HCT116 (cell line): ENCODE results near the gene ACBD4. TPM values are rescaled to one million over a fixed set of nuclear protein-coding genes. Genes with fewer than 3 reads are reported as not detected.

Source experiments
- ATAC-seq: fragments of 200-7000 bp; cut with Tn5 transposase; 2 replicates; pipeline ENCODE4 v1.9.1; 2020; ENCODE audit warnings: mild to moderate bottlenecking, moderate library complexity
- BruUV-seq: library from RNA; stranded (reverse); fragments of 400-500 nt; replicated peaks from 2 replicates; lab custom pipeline; 2021; lab: Mats Ljungman, UMichigan
- CTCF ChIA-PET: fragments of 300-600 bp; sonication (Branson Sonifier 250); formaldehyde crosslinking; loops from one replicate; lab custom pipeline; 2021; ENCODE audit warnings: antibody characterized with exemption; lab: Charles Lee
- POLR2A ChIA-PET: fragments of 300-600, 350-600 bp; sonication (Branson Sonifier 250); formaldehyde crosslinking; loops from one replicate; lab custom pipeline; 2021; ENCODE audit warnings: antibody characterized with exemption; lab: Charles Lee
- RAD21 ChIA-PET, 2 experiments: fragments of 300-600 bp; sonication (Branson Sonifier 250); formaldehyde crosslinking; loops; one replicate each; lab custom pipeline; 2023; ENCODE audit warnings: low total read pairs in 2 of 2; ENCODE audit not compliant: uncharacterized antibody in 2 of 2, unreplicated experiment in 2 of 2, low non-redundant PET in 1 of 2; lab: Charles Lee
- DNase-seq: peaks from one replicate; pipeline ENCODE4 v3.0.0-alpha.2; 2010; ENCODE audit warnings: low read depth, low spot score
- H2AFZ ChIP-seq: fragments of 200-600 bp; shearing (Covaris generic), sonication (generic); 2 replicates; pipeline ENCODE4 v1.6.1; 2017; ENCODE audit warnings: low read depth, mixed run types, mixed read lengths, antibody characterized with exemption, low read length; ENCODE audit not compliant: poor library complexity, severe bottlenecking
- H3K27ac ChIP-seq: 2 replicates; pipeline ENCODE4 v1.5.1; 2012; ENCODE audit warnings: low read depth, low read length
- H3K27me3 ChIP-seq: fragments of 200-600 bp; sonication (generic); 2 replicates; pipeline ENCODE4 v1.6.1; 2016; ENCODE audit warnings: mixed run types, low read length, mixed read lengths; ENCODE audit not compliant: insufficient read depth
- H3K36me3 ChIP-seq, 2 experiments: fragments of 200-500 bp in 1 of 2; fragments of 200-600 bp in 1 of 2; sonication (Bioruptor generic) in 1 of 2; sonication (generic) in 1 of 2; 2 replicates each; pipeline versions ENCODE4 v1.5.1 to v1.6.1; 2014 to 2016; ENCODE audit warnings: low read length in 2 of 2, inconsistent platforms in 1 of 2, mixed read lengths in 1 of 2, mixed run types in 1 of 2; ENCODE audit not compliant: insufficient read depth in 2 of 2, control insufficient read depth in 1 of 2
- H3K4me1 ChIP-seq, 2 experiments: fragments of 200-600 bp in 1 of 2; sonication (generic) in 1 of 2; 2 replicates each; pipeline versions ENCODE4 v1.5.1 to v1.6.1; 2012 to 2017; ENCODE audit warnings: low read length in 2 of 2, inconsistent platforms in 1 of 2, mild to moderate bottlenecking in 1 of 2, mixed read lengths in 1 of 2, mixed run types in 1 of 2, moderate library complexity in 1 of 2; ENCODE audit not compliant: insufficient read depth in 2 of 2, control insufficient read depth in 1 of 2
- H3K4me2 ChIP-seq: fragments of 200-600 bp; sonication (generic); 2 replicates; pipeline ENCODE4 v1.6.1; 2017; ENCODE audit warnings: mixed run types, low read length, mixed read lengths
- H3K4me3 ChIP-seq, 2 experiments: fragments of 200-600 bp in 1 of 2; sonication (generic) in 1 of 2; replicated peaks in 1 of 2; 2 replicates each; pipeline ENCODE4 v1.5.1; 2011 to 2016; ENCODE audit warnings: low read length in 2 of 2, control low read depth in 1 of 2, low read depth in 1 of 2, mild to moderate bottlenecking in 1 of 2, mixed read lengths in 1 of 2, mixed run types in 1 of 2
- H3K79me2 ChIP-seq: fragments of 200-600 bp; sonication (generic); 2 replicates; pipeline ENCODE4 v1.6.1; 2017; ENCODE audit warnings: mild to moderate bottlenecking, mixed run types, low read length, moderate library complexity, mixed read lengths; ENCODE audit not compliant: insufficient read depth
- H3K9ac ChIP-seq: fragments of 200-600 bp; sonication (generic); 2 replicates; pipeline ENCODE4 v1.6.1; 2016; ENCODE audit warnings: low read length, mixed read lengths
- H3K9me2 ChIP-seq: fragments of 200-600 bp; sonication (generic), shearing (Covaris generic); 2 replicates; pipeline ENCODE4 v1.6.1; 2017; ENCODE audit warnings: mixed run types, mild to moderate bottlenecking, moderate library complexity; ENCODE audit not compliant: insufficient read depth
- H3K9me3 ChIP-seq, 2 experiments: fragments of 200-500 bp in 1 of 2; fragments of 200-600 bp in 1 of 2; sonication (Bioruptor generic) in 1 of 2; sonication (generic) in 1 of 2; 2 replicates each; pipeline ENCODE4 v1.6.1; 2014 to 2017; ENCODE audit warnings: low read length in 2 of 2, mixed read lengths in 2 of 2, inconsistent platforms in 1 of 2, low read depth in 1 of 2, mild to moderate bottlenecking in 1 of 2, mixed run types in 1 of 2, moderate library complexity in 1 of 2; ENCODE audit not compliant: control insufficient read depth in 1 of 2, insufficient read depth in 1 of 2
- H4K20me1 ChIP-seq: fragments of 200-600 bp; sonication (generic), shearing (Covaris generic); 2 replicates; pipeline ENCODE4 v1.6.1; 2017; ENCODE audit warnings: mixed run types, mild to moderate bottlenecking, moderate library complexity; ENCODE audit not compliant: insufficient read depth
- ATF3 ChIP-seq: IDR thresholded peaks from 2 replicates; pipeline ENCODE4 v1.6.1; 2012
- CEBPB ChIP-seq: IDR thresholded peaks from 2 replicates; pipeline ENCODE4 v1.6.1; 2012; ENCODE audit warnings: low read depth
- ELF1 ChIP-seq: IDR thresholded peaks from 2 replicates; pipeline ENCODE4 v1.6.1; 2012; ENCODE audit warnings: low read depth, borderline replicate concordance
- EZH2 ChIP-seq: fragments of 200-600 bp; sonication (generic); IDR thresholded peaks from 2 replicates; pipeline ENCODE4 v1.6.1; 2017; ENCODE audit warnings: antibody characterized with exemption, mixed run types
- REST ChIP-seq: IDR thresholded peaks from 2 replicates; pipeline ENCODE4 v1.6.1; 2012; ENCODE audit warnings: low read depth
- SIN3A ChIP-seq: IDR thresholded peaks from 2 replicates; pipeline ENCODE4 v1.6.1; 2012; ENCODE audit warnings: low read depth
- SRF ChIP-seq: IDR thresholded peaks from 2 replicates; pipeline ENCODE4 v1.6.1; 2012; ENCODE audit warnings: low read depth
- TCF7L2 ChIP-seq: IDR thresholded peaks from 2 replicates; pipeline ENCODE4 v1.7.0; 2011; ENCODE audit warnings: borderline replicate concordance, inconsistent platforms; ENCODE audit not compliant: insufficient read depth, insufficient read length; ENCODE audit errors: extremely low read depth
- YY1 ChIP-seq: IDR thresholded peaks from 2 replicates; pipeline ENCODE4 v1.6.1; 2011; ENCODE audit warnings: low read length, low read depth, moderate library complexity, mild to moderate bottlenecking; ENCODE audit not compliant: insufficient replicate concordance; ENCODE audit errors: extremely low read depth
- ZFX ChIP-seq: fragments of 450-650 bp; IDR thresholded peaks from 2 replicates; pipeline ENCODE4 v1.6.1; 2017
- intact Hi-C: fragments of 100-400 bp; cut with micrococcal nuclease; formaldehyde crosslinking; loops from 2 replicates; pipeline ENCODE4 v1.10.0; 2022
- total RNA-seq: library from RNA; stranded (reverse); gene quantifications from one replicate; pipeline ENCODE4 v1.2.1, GENCODE V29; 2021; ENCODE audit not compliant: unreplicated experiment

ACBD4 gene
- total RNA-seq, 1 experiment from 2014 or later = 13.6 TPM

- POLR2A ChIA-PET = no interaction called here
- Histone ChIP-seq H3K36me3 (peaks cover 53 to 58% of the 10 kb centered on the region in 2 experiments), H3K79me2 (peaks cover 14% of the 10 kb centered on the region; the same call in 1 of the 2 replicates), H3K4me2 (no peak overlapping the region), H3K9ac (no peak overlapping the region), H3K4me3 (no peak overlapping the region), H3K9me2 (no peaks in the 10 kb centered on the region), H4K20me1 (peaks cover 4% of the 10 kb centered on the region; the same call in 1 of the 2 replicates), H3K27me3 (no peaks in the 10 kb centered on the region), H2AFZ (no peak overlapping the region), H3K4me1 (peaks cover 3 to 14% of the 10 kb centered on the region in 2 experiments), H3K27ac (no peak overlapping the region), H3K9me3 (no peaks in the 10 kb centered on the region)
- RAD21 ChIA-PET = no interaction called here
- no TSS peak for BruUV-seq
- no peak for DNase-seq
- TF ChIP-seq EZH2 (no peak), ATF3 (no peak), SRF (no peak), YY1 (no peak), CEBPB (no peak), TCF7L2 (no peak), ZFX (no peak), ELF1 (no peak), SIN3A (no peak), REST (no peak)
- intact Hi-C loops = no loop called here
- CTCF ChIA-PET = interaction anchor here (1.4 kb wide), 1 partner anchor 12 kb away, joined by 3 read pairs; no protein-coding TSS in a partner anchor
- no peak for ATAC-seq
Observed at GRCh38 chr17:45087504-45087975, 47.9 kb upstream of the ACBD4 start.
